Astrocyte (in vitro differentiated cells and primary cell): ENCODE results near the gene BAHCC1. TPM values are rescaled to one million over a fixed set of nuclear protein-coding genes. Genes with fewer than 3 reads are reported as not detected.

Experiments
- DNase-seq: peaks from one replicate; pipeline ENCODE4 v3.0.0-alpha.2; 2010; ENCODE audit warnings: low read depth
- FAIRE-seq: peaks from 2 replicates; lab custom pipeline; 2011; peaks lifted over from hg19 to GRCh38; lab: Jason Lieb, UNC
- H2AFZ ChIP-seq: 2 replicates; pipeline ENCODE4 v1.6.0; 2012; ENCODE audit warnings: low read depth, low read length, inconsistent platforms
- H3K27ac ChIP-seq: 2 replicates; pipeline ENCODE4 v1.5.1; 2011; ENCODE audit warnings: low read depth, low read length, inconsistent platforms
- H3K27me3 ChIP-seq: 2 replicates; pipeline ENCODE4 v1.6.0; 2011; ENCODE audit warnings: low read length, inconsistent platforms; ENCODE audit not compliant: insufficient read depth
- H3K36me3 ChIP-seq: 2 replicates; pipeline ENCODE4 v1.5.1; 2011; ENCODE audit warnings: low read length, inconsistent platforms; ENCODE audit not compliant: insufficient read depth
- H3K4me1 ChIP-seq: 2 replicates; pipeline ENCODE4 v1.5.1; 2011; ENCODE audit warnings: low read length, inconsistent platforms; ENCODE audit not compliant: insufficient read depth
- H3K4me2 ChIP-seq: 2 replicates; pipeline ENCODE4 v1.6.0; 2012; ENCODE audit warnings: low read length, inconsistent platforms
- H3K4me3 ChIP-seq: 2 replicates; pipeline ENCODE4 v1.5.1; 2011; ENCODE audit warnings: low read depth, mild to moderate bottlenecking, low read length, inconsistent platforms; ENCODE audit not compliant: insufficient read depth
- H3K79me2 ChIP-seq: 2 replicates; pipeline ENCODE4 v1.6.0; 2012; ENCODE audit warnings: mild to moderate bottlenecking, low read length, inconsistent platforms; ENCODE audit not compliant: insufficient read depth
- H3K9ac ChIP-seq: 2 replicates; pipeline ENCODE4 v1.6.0; 2012; ENCODE audit warnings: mild to moderate bottlenecking, low read length, inconsistent platforms
- H3K9me3 ChIP-seq: 2 replicates; pipeline ENCODE4 v1.5.1; 2012; ENCODE audit warnings: low read depth, mild to moderate bottlenecking, low read length, inconsistent platforms; ENCODE audit not compliant: insufficient read depth
- H4K20me1 ChIP-seq: 2 replicates; pipeline ENCODE4 v1.6.0; 2012; ENCODE audit warnings: low read length, inconsistent platforms; ENCODE audit not compliant: insufficient read depth
- H3K27ac Mint-ChIP-seq: one replicate; pipeline ENCODE4 v1.8.0; 2021; ENCODE audit warnings: mild to moderate bottlenecking, mixed read lengths; ENCODE audit not compliant: unreplicated experiment
- H3K27me3 Mint-ChIP-seq: one replicate; pipeline ENCODE4 v1.8.0; 2021; ENCODE audit warnings: low read depth, mixed read lengths; ENCODE audit not compliant: unreplicated experiment
- H3K36me3 Mint-ChIP-seq: one replicate; pipeline ENCODE4 v1.8.0; 2021; ENCODE audit warnings: low read depth, mixed read lengths; ENCODE audit not compliant: unreplicated experiment
- H3K4me1 Mint-ChIP-seq: one replicate; pipeline ENCODE4 v1.8.0; 2021; ENCODE audit warnings: low read depth, mixed read lengths; ENCODE audit not compliant: unreplicated experiment
- H3K4me3 Mint-ChIP-seq: one replicate; pipeline ENCODE4 v1.8.0; 2021; ENCODE audit warnings: mild to moderate bottlenecking, moderate library complexity, mixed read lengths; ENCODE audit not compliant: unreplicated experiment
- H3K9me3 Mint-ChIP-seq: one replicate; pipeline ENCODE4 v1.8.0; 2021; ENCODE audit warnings: mild to moderate bottlenecking, mixed read lengths; ENCODE audit not compliant: unreplicated experiment
- CTCF ChIP-seq: IDR thresholded peaks from 2 replicates; pipeline ENCODE4 v1.5.1; 2011; ENCODE audit warnings: low read depth, mild to moderate bottlenecking, inconsistent platforms, low read length, moderate library complexity; ENCODE audit not compliant: insufficient read depth
- EZH2 ChIP-seq: IDR thresholded peaks from 2 replicates; pipeline ENCODE4 v1.6.1; 2012; ENCODE audit warnings: mild to moderate bottlenecking, low read length, inconsistent platforms; ENCODE audit not compliant: insufficient read depth
- total RNA-seq: library from RNA; stranded (reverse); gene quantifications from 2 replicates; pipeline ENCODE4 v1.2.1, GENCODE V29; 2021

Gene BAHCC1
- total RNA-seq, 1 donor from 2014 or later: 18.5 TPM

GRCh38 chr17:81453076-81453475 lies 57.8 kb downstream of the BAHCC1 start:
- no peaks in the 10 kb centered on the region for H3K27me3 ChIP-seq
- no peak overlapping the region for H3K4me3 ChIP-seq
- H3K4me2 ChIP-seq: no peak overlapping the region
- no peaks in the 10 kb centered on the region for H3K9me3 Mint-ChIP-seq
- H3K9ac ChIP-seq: no peak overlapping the region
- H3K4me1 Mint-ChIP-seq: no peaks in the 10 kb centered on the region
- no peaks in the 10 kb centered on the region for H4K20me1 ChIP-seq
- no peak overlapping the region for H3K4me3 Mint-ChIP-seq
- H3K27ac Mint-ChIP-seq: no peak overlapping the region
- TF ChIP-seq EZH2 (no peak), CTCF (no peak)
- H3K27ac ChIP-seq: no peak overlapping the region
- FAIRE-seq (no peak), DNase-seq (no peak)
- H3K79me2 ChIP-seq: no peaks in the 10 kb centered on the region
- no peaks in the 10 kb centered on the region for H3K9me3 ChIP-seq
- H3K36me3 ChIP-seq: no peaks in the 10 kb centered on the region
- H3K4me1 ChIP-seq: peaks cover 12% of the 10 kb centered on the region
- H3K36me3 Mint-ChIP-seq: peaks cover 2% of the 10 kb centered on the region
- peaks cover 5% of the 10 kb centered on the region for H3K27me3 Mint-ChIP-seq
- no peak overlapping the region for H2AFZ ChIP-seq

- H3K9me3 ChIP-seq: no peaks in the 10 kb centered on the region
- H3K36me3 ChIP-seq: no peaks in the 10 kb centered on the region
- FAIRE-seq (no peak), DNase-seq (no peak)
- H3K27ac ChIP-seq: no peak overlapping the region
- no peak overlapping the region for H3K4me3 ChIP-seq
- H3K4me3 Mint-ChIP-seq: no peak overlapping the region
- H3K27me3 Mint-ChIP-seq: peaks cover 5% of the 10 kb centered on the region
- no peaks in the 10 kb centered on the region for H3K4me1 Mint-ChIP-seq
- H3K9ac ChIP-seq: no peak overlapping the region
- H3K27ac Mint-ChIP-seq: no peak overlapping the region
- peaks cover 2% of the 10 kb centered on the region for H3K36me3 Mint-ChIP-seq
- H3K4me1 ChIP-seq: peaks cover 12% of the 10 kb centered on the region
- H3K27me3 ChIP-seq: no peaks in the 10 kb centered on the region
- H3K4me2 ChIP-seq: no peak overlapping the region
- no peaks in the 10 kb centered on the region for H3K79me2 ChIP-seq
- no peaks in the 10 kb centered on the region for H3K9me3 Mint-ChIP-seq
- TF ChIP-seq EZH2: no peak
- TF ChIP-seq CTCF: no peak
- no peak overlapping the region for H2AFZ ChIP-seq
- H4K20me1 ChIP-seq: no peaks in the 10 kb centered on the region
These were observed 58.5 kb downstream of the BAHCC1 start for GRCh38 chr17:81453712-81454111.

GRCh38 chr17:81454473-81454872 lies 59.2 kb downstream of the BAHCC1 start:
- DNase-seq (no peak), FAIRE-seq (no peak)
- Histone ChIP-seq H4K20me1 (no peaks in the 10 kb centered on the region), H3K4me2 (no peak overlapping the region), H2AFZ (no peak overlapping the region), H3K9me3 (no peaks in the 10 kb centered on the region), H3K27me3 (no peaks in the 10 kb centered on the region), H3K27ac (no peak overlapping the region), H3K36me3 (no peaks in the 10 kb centered on the region), H3K4me3 (no peak overlapping the region), H3K4me1 (peaks cover 12% of the 10 kb centered on the region), H3K9ac (no peak overlapping the region), H3K79me2 (no peaks in the 10 kb centered on the region)
- Mint-ChIP-seq H3K27me3 (peaks cover 5% of the 10 kb centered on the region), H3K4me1 (no peaks in the 10 kb centered on the region), H3K27ac (no peak overlapping the region), H3K36me3 (peaks cover 2% of the 10 kb centered on the region), H3K9me3 (no peaks in the 10 kb centered on the region), H3K4me3 (no peak overlapping the region)
- no peak for TF ChIP-seq EZH2
- no peak for TF ChIP-seq CTCF
